Measurements from ENCODE around the gene CEP104. TPM values are rescaled to one million over a fixed set of nuclear protein-coding genes. Genes with fewer than 3 reads are reported as not detected.

Gene CEP104
- total RNA-seq, 1 donor from 2014 or later, result 32.0 TPM

DNA sequence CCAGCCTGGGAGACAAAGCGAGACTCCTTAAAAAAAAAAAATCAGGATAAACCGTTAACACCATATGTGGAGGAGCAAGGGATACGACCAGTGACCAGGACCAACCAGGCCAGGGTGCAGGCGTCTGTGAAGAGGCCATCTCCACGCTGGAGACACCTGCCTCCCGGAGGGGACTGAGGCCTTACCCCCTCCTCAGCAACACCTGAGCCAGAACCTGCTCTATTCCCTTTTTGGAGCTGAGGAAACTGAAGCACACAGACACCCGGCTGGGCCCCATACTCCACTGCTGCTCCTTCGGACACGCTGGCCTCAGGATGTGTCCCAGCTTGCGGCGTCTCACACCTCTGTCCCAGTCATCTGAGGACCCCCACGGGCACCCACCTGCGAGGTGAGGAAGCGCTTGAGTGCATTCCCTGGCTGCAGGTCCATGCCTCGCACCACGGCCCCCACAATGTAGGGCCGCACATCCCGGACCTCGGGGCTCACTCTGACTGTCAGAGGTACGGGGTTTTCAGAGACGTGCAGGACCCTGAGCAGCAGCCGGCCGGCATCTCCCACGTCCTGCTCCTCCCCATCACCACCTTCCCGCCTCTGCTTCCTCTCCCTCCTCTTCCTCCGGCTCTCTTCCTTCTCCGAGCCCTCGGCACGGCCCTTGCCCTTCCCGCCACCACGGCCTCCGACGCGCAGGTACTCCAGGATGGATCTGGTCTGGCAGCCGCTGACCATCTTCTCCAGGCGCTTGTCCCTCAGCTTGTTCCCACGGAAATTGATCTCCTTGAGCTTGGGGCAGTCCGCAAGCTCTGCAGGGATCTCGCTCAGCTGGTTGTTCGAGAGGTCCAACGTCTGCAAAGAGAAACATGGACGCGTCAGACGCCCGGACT is 70.3 kb downstream of the CEP104 start:
- intact Hi-C loops (cut with DNase I), result no loop called here
- no peak for DNase-seq (ENCODE audit: low spot score)

DNA sequence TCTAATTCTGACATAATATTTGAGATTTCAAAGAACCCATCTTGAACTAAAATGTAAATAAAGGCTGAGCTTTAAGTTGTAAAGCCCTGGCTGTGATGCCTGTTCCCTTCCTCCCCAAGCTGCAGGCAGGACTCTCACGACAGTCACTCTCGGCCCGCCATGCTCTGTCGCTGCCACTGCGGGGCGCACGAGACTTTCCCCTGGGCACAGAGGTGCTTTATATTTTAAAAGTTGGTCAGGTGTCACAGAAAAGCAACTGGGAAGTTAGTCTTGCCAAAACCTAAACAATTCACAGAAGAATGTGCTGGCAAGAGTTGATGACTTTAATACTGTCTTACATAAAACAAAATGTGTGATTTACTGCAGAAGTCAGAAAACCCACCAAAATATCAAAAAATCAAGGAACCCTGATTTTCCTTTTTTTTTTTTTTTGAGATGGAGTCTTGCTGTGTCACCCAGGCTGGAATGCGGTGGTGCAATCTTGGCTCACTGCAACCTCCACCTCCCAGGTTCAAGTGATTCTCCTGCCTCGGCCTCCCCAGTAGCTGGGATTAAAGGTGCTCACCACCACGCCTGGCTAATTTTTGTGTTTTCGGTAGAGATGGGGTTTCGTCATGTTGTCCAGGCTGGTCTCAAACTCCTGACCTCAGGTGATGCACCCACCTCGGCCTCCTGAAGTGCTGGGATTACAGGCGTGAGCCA is 71.4 kb downstream of the CEP104 start:
- DNase-seq (ENCODE audit: low spot score), result peak; percentile 64
- intact Hi-C loops (cut with DNase I), result no loop called here

DNA sequence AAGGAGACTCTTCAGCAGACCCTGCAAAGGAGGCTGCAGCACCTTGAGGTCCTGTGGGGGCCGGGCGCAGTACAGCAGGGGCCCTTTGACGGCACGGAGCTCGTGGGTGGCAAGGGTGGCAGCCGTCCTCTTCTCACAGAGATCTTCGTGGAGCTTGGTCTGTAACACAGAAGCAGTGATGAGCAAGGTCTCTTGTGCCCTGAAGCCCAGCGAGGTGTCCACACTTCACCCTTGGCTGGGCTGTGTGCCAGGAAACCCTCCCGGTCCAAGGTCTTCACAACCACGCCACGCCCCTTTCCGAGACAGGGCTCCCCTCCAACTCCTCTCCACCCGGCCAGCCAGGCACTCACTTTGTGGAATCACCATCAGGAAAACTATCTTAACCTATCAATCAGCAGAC is 72.0 kb downstream of the CEP104 start:
- peak; percentile 70 for DNase-seq (ENCODE audit: low spot score)
- intact Hi-C loops (cut with DNase I), result no loop called here

DNA sequence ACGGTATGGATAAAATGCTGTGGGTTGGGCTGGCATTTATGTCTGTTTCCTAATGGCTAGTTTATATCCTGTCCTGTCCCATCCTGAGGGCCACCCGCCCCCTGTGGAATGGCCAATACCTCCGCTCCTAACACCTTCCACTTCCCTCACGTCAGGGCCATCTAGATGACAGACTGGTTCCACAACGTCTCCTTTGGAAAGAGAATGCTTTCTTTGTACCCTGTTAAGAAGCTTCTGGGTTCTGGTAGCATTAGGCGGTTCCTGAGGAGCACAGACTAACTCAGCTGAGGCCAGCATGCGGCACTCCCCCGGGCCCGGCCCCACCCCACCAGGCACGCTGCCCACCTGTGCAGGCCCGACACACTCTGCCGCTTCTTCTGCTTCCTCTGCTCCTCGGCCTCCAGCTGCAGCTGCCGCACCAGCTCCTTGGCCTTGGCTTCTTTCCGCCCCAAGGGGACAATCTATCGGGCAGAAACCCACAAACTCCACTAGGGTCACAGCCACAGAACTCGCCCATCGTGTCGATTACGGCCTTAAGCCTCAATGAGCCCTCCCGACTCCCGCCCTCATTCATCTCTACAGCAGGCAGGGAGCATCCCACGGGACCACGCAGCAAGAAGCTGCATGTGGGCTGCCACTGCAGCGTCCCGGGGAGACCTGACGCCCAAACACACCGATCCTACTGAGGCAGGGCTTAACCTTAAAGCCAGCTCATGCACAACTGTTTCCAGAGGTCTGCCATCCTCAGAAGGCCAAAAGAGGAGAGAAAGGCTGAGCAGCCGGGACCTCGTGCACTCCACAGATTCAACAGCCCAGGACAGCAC is 73.1 kb downstream of the CEP104 start:
- DNase-seq (ENCODE audit: low spot score), result peak; percentile 63

DNA sequence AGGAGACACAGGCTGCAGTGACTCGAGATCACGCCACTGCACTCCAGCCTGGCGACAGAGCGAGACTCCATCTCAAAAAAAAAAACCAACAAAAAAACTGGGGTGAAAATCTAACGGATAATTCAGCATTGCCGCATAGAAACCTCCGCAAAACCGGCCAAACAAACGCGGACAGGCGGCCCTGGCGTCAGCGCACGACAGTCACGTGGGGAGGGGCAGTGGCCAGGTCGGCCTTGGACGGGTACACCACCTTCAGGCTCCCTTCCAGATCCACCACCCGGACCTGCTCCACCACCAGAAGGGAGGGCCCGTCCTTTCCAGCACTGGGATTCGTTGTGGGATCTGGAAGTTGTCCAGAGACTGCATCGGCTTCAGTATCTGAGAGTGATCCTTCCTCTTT is 76.1 kb downstream of the CEP104 start:
- intact Hi-C loops (cut with DNase I), result no loop called here
- no peak for DNase-seq (ENCODE audit: low spot score)

More for the DNA sequence above, 73.1 kb downstream of the CEP104 start:
- intact Hi-C loops (cut with DNase I), result no loop called here

DNA sequence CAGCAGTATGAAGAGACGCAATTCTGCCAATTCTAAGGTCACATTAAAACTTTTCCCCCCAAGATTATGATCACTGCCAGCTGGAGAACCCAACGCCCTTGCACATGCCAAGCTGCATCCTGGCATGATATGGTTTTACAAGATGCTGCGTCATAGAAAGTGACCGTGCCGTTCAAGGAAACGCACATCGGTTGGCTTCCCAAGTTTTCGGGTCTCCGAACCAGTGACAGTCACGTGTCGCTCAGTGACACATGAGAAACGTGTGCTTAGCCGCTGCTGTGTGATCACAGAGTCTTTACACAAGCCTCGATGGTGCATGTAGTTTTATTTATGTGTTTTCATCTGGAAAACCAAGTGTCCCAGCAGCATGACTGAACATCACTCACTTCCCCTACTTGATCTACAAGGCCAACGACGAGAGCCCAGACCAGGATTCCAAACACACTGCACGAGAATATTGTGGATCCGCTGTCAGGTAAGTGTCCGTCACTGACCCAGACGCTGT is 77.0 kb downstream of the CEP104 start:
- intact Hi-C loops (cut with DNase I), result no loop called here
- DNase-seq (ENCODE audit: low spot score), result no peak

DNA sequence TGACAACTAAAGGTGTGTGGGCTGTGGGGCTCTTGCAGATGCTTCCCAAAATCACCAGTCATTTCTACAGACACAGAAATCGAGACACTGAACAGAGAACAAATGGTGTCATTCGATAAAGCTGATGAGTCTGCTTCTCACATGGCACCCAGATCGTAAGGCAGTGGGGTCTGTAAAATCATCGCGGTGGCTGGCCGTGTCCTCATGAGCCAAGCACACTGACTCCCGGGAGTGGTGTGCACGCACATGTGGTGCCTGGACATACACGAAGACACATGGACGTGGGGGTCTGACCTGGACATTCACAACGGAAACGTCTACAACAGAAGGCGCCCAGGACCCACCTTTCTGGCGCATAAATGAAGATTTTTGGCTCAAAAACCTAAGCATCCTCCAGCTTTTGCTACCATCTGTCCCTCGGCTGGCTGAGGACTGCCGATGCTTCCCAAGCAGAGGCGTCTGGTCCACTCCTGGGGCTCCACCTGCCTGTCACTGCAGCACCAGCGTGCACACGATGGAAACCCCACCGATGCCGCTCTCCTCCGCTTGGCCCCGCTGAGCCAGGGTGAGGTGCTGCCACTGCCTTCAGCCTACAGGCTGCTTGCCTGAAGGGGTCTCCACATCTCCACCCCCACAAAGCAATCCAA is 77.6 kb downstream of the CEP104 start:
- DNase-seq (ENCODE audit: low spot score), result no peak
- intact Hi-C loops (cut with DNase I), result no loop called here

DNA sequence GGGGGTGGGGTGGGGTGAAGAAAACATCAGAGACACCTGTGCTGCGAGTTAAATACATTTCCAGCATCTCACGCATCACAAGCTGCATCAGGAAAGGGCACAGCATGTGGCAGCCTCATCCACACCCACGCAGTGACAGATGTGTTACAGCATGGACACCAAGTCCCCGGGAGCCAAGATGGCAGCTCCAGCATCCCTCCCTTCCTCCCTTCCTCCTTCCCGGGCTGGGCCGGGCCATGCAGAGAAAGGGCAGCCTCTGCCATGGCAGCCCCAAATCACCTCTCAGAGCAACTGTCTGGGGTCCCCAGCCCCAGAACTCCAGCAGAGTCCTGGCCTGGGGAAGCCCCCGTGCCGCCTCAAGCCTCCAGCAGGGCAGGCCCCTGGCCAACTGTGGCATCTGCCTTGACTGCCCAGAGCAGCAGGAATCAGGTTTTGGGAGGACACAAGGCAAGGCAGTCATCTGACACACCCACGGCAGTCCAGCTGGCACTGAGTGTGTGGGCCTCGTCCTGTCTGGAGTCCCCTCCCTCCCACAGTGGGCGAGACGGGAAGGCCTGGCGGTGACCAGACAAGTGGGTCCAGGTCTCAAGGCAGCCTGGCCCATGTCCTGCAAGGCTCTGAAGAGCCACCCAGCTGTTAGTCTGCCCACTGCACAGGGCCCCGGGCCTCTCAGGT is 78.3 kb downstream of the CEP104 start:
- intact Hi-C loops (cut with DNase I), result no loop called here
- DNase-seq (ENCODE audit: low spot score), result peak; percentile 73

DNA sequence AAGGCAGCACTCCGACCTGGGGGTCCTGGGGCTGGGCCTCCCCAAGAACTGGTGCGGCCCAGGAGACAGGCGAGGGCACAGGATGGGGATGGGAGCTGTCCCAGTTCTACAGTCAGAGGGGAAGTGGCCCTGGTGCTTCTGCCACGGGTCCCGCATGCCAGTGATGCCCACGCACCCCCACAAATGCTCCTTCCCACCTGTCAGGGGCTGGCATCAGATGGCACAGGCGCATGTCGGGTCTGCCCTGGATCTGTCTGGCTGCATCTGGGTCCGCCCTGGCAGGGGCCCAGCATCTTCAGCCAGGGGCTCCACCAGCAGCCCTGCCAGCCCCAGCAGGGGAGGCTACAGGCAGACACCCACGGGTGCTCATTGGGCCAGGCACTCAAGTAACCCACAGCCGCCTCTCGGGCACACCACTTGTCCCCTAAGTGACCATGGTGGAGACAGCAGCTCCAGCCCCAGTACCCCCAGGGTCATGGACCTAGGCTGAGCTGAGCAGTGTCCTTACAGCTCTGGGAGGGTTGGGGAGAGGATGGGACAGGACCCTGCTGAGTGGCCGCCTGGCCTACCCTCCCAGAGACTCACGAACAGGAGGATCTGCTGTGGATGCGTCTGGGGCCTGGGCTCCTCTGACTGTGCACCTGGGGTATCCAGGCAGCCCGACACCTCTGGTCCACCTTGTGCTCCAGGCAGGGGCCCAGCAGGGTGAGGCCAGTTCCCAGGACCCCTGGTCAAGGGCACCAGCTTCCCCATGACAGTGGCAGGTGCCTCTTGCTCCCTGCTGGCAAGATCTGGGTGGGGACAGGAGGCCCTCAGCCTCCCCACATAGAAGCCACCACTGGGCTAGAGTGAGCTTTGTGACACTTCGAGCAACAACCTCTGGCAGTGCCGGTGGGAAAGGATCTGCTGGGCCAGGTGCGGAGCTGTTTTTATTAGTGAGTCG is 79.1 kb downstream of the CEP104 start:
- intact Hi-C loops (cut with DNase I), result no loop called here
- DNase-seq (ENCODE audit: low spot score), result peak; percentile 73

DNA sequence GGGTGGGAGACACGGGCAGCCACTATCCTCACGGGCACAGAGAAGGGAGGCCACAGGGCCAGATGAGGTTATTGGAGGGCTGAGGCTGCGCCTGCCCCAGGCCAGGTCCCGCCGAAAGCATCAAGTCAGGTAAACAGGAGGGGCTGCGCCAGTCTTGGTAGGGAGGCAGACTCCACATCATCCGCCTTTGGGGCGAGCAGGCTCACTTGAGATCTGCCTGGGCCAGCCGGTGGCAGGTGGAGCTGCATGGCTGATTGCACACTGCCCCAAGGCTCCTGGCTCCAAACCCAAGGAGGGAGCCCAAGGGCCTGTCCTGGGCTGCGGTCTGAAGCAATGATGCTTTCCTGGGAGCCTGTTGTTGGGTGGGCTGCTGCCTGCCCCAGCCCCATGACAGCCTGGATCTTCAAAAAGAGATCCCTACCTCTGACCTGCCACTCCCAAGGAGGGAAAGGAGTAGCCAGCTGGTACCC is 79.9 kb downstream of the CEP104 start:
- intact Hi-C loops (cut with DNase I), result no loop called here
- DNase-seq (ENCODE audit: low spot score), result peak; percentile 73

DNA sequence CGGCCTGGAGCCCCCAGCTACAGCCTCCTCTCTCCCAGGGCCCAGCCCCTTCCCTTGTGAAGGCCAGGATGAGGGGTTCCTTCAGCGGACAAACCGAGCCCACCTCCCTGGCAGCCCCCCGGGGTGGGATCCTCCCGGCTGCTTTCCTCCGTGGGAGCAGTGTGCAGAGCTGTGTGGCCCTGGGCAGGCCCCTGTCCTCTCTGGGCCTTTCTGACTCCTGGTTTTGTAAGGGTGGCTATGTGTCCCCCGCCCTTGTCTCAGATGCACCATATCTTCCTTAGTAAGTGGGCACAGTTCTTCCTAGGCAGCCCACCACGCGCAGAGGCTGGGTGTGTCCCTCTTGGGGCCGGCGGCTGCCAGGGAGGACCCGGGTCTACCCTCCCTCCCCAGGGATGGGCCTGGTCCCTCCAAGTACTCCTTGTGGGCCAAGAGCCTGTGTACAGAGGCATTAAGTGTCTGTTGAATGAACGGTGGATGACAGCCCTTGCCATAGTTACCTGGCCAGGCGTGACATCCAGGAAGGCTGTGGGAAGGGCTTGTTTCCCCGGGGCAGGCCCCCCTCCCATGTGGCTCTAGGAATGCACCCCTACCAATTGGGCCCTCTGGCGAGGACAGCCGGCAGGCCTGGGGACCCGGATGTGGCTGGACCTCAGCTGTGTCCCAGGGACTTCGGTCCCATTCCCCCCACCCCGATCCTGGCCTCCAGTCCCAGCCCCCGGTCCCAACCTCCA is 80.6 kb downstream of the CEP104 start:
- intact Hi-C loops (cut with DNase I), result no loop called here
- no peak for DNase-seq (ENCODE audit: low spot score)

DNA sequence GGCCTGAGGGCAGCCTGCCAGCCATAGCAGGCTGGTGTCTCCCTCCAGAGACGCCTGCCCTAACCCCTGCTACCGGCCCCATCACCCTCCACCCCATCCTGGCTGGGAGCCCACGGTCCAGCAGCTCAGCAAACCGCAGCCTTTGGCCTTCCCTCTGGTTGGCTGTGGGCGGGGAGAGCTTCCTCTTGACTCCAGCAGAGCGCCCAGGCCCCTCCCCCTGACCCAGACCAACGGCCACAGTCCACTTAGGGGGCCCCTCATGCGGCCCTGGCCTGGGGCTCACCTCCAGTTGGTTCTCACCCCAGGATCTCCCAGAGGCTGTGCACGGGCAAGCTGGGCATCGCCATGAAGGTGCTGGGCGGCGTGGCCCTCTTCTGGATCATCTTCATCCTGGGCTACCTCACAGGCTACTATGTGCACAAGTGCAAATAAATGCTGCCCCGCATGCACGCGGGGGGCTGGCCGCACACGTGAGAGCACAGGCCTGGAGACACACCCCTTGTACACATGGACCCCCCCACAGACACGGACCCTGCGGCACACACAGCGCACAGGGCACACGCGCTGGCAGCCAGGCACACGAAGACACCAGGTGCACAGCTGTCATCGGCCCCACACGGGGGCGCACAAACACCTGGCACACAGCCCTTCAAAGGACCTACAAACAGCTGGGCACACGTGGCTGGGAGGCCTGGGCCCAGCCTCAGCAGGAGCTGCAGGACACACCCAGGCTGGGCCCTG is 81.4 kb downstream of the CEP104 start:
- DNase-seq (ENCODE audit: low spot score), result peak; percentile 77
- intact Hi-C loops (cut with DNase I), result no loop called here

DNA sequence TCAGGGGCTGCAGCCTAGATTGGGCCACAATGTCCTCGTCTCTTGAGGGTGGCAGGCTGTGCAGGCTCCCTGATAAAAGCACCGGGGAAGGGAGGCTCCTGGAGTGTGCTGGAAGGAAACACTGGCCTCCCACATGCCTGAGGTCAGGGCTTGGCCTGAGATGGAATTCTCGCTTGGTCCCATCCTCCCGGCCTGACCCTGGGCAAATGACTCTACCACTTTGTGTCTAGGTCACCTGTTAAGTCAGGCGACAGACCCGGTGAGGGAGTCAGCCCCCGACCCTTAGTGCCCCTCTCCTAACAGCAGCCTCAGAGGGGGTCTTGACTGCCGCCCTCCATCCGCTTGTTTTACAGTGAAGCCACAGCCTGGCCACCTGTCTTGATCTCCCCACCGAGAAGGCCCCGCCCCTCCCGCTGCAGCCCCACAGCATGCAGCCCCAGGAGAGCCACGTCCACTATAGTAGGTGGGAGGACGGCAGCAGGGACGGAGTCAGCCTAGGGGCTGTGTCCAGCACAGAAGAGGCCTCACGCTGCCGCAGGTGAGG is 82.0 kb downstream of the CEP104 start:
- intact Hi-C loops (cut with DNase I), result no loop called here
- DNase-seq (ENCODE audit: low spot score), result peak; percentile 75

DNA sequence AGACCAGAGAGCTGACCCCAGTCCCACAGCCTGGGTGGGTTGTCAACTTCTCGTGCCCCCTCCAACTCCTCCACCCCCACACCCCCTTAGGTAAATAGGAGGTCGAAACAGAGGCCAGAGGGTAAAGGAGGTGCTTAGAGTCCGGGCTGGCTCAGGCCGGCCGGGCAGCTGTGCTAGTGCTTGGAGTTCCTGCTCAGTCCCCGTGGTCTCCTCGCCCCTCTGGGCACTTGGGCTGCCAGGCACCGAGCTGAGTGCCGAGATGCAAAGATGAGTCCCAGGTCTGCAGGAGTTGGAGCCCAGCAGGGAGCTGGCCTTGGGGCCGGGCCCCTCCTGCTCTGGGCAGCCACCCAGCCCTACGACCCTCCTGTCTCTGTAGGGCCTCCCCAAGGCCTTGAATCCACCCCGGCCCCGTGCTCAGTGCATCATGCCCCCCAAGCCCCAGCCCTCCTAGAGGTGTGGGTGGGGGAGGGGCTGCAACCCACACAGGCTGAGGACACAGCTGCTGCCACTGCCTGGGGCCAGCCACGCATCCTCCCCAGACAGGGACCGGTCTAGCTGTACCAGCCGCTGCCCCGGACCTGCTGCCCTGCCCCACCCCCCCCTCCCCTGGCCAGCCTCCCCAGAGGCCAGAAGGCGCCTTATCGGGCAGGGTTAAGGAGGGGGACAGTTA is 82.6 kb downstream of the CEP104 start:
- no peak for DNase-seq (ENCODE audit: low spot score)
- intact Hi-C loops (cut with DNase I), result no loop called here

DNA sequence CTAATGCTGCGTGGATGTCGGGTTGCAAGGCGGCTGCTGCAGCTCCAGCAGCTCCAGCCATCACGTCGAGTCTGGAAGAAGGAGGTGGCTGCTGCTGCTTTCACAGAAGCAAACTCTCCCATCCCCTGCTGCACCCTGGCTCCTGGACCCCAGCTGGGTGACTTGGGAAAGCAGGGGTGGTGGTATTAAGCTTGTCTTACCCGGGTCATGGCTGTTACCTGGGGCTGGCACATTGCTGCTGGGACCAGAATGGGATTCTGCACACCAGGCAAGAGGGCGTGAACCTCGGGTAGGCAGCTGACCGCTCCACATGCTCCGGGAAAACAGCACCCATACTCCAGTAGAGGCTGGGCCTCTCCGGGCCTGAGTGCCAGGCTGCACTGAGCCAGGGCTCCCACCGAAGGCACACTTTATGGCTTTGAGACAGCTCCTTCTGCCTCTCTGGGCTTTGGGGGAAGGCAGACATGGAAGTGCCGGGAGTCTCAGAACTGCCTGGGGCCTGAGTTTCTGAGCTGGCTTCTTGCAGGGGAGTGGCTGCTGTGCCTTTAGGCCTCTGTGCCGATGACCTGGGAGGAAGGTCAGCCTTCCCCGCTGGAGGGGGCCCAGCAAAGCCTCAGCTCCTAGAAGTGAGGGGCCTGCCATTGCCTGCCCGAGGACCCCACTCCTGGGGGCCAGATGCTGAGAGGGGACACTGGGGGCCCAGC is 83.3 kb downstream of the CEP104 start:
- intact Hi-C loops (cut with DNase I), result no loop called here
- peak; percentile 55 for DNase-seq (ENCODE audit: low spot score)
